GM21423 (cell line): ENCODE measurements around the gene LIMK2.
"Not testable (repeated sequence)": the region's sequence is repeated elsewhere in the genome, so short reads cannot be mapped to it uniquely, and the experiment has no call there.

Experiments
- ATAC-seq: cut with Tn5 transposase; IDR thresholded peaks from one replicate; pipeline ENCODE4 v1.9.1; 2021; ENCODE audit warnings: mild to moderate bottlenecking, moderate library complexity; ENCODE audit not compliant: unreplicated experiment

LIMK2 gene

DNA sequence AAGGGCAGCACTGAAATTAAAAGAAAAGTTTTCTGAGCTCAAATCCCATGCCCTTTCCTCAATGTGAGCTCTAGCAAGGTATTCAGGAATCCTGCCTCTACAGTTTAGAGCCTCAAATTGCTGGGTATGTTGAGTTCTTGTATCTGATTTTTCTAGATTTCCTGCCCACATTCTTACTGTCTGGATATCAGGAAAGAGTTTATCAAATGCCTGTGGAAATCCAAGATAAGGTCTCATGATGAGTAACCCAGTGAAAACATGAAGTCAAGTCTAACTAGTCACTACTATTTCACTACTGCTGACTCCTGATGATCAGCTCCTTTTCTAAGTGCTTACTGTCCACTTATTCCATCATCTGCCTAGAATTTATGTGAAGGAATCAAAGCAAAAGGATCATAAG is 29.8 kb downstream of the LIMK2 start:
- ATAC-seq = no peak

GRCh38 chr22:31243339-31244045 is 31.4 kb downstream of the LIMK2 start:
- ATAC-seq = no peak

- no peak for ATAC-seq
Observed at GRCh38 chr22:31244046-31244942, 32.2 kb downstream of the LIMK2 start.

DNA sequence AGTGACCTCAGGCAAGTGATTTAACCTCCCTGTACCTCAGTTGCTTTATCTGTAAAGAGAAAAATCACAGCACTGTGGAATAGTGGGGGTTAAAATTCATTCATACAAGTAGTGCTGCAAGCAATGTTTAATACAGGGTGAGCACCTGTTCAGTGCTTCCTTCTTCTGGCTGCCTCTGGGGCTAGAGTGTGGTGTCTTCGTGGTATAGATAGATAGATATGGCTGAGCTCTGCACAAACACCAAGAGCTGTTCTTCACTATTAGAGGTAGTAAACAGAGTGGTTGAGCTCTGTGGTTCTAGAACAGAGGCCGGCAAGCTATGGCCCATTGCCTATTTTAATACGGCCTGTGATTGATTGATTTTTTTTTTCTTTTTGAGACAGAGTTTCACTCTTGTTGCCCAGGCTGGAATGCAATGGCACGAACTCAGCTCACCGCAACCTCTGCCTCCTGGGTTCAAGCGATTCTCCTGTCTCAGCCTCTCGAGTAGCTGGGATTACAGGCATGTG is 32.9 kb downstream of the LIMK2 start:
- ATAC-seq = no peak

GRCh38 chr22:31245998-31246397 is 33.9 kb downstream of the LIMK2 start:
- not testable (repeated sequence) for ATAC-seq

DNA sequence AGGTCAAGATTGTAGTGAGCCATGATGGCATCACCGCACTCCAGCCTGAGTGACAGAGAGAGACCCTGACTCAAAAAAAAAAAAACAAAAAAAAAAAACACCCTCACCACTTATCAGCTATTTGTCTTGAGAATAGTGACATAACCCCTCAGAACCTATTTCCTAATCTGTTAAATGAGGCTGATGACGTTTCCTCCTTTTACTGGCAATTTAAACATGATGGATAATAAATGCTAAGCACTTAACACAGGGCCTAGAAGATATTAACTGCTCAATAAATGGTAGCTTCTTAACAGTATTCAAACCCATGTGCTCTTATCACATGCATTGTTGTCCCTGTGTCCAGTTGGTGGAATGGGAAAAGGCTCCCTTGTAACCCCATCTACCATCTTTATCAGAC is 34.6 kb downstream of the LIMK2 start:
- no peak for ATAC-seq

DNA sequence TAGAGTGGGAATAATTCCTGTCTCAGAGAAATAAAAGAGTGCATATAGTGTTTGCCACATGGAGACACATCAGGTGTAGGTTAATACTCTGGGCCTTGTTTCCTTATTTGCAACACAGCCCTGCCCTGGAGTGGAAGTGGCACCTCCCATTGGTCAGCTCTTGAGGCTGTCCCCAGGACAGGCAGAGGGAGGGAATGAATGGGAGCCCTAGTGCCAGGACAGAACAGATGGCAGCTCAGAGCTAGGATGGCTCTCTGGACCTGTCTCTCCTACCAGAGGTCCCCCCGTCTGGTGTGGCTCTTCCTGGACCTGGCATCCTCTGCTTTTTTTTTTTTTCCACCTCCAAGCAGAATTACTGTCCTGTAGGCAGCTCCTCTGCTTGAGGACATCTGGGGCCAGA is 35.6 kb downstream of the LIMK2 start:
- ATAC-seq = no peak

DNA sequence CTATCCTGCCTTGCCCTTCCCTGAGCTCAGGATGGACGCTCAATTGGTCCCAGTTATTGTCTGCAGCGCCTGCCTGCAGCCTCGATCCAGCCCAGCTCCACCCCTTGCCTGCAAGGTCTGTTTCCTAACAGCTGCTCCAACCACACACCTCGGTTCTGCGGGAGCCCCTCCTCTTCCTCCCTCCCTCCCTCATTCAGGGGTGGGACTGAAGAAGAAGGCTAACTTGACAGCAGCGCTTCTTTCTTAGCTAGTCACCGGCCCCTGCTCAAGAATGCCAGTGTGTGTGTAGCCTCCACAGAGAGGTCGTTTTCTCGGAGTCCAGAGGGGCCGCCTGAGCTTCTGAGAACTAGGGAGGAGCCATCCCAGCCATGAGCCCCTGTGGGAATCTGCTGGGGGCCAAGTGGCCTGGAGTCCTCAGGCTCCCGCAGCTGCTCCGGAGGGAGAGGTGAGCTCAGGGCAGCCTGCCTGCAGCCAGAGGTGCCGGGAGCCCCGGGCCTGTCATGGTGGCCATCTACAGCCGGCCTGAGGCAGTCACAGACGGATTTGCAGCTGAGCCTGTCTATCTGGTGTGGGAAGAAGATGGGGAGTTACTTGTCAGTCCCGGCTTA is 36.1 kb downstream of the LIMK2 start:
- no peak for ATAC-seq

GRCh38 chr22:31248965-31249958 is 37.2 kb downstream of the LIMK2 start:
- no peak for ATAC-seq

DNA sequence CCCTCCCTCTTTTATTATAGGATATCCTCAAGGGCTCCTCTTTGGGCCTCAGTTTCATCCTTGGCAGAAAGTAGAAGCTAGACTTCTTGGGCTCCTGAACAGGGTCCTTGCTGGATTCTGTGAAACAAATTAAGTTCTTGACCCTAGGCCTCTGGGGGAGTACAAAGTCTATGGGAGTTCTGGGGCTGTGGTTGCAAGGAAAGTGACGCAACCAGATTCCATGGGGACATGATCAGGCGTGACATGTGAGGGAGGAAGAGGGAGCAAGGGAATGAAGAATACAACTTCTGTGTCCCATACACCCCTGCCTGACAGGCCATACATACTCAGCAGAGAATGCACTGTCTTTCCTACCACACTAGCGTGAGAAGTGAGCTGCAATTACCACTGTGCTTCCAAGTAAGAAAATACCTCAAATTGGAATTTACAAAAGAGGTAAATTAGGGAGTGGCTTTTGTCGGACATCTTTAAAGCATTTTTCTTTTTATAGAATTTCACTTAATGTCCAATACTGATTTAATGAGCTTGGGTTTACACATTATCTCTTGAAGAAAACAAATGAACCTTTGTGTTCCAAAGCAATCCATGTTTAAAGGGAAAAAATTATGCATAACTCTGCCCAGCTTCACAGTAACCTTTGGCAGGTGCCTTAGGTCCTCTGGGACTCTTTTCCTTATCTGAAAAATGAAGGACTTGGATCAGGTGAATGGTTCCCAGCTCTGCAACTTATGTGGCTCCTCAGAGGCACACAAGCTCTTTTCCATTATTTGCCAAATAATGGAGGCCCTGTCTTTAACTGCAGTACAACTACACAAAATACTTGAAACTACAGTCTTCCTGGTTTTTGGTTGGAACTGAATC is 38.9 kb downstream of the LIMK2 start:
- no peak for ATAC-seq

GRCh38 chr22:31253949-31254348 is 41.9 kb downstream of the LIMK2 start:
- ATAC-seq = no peak

DNA sequence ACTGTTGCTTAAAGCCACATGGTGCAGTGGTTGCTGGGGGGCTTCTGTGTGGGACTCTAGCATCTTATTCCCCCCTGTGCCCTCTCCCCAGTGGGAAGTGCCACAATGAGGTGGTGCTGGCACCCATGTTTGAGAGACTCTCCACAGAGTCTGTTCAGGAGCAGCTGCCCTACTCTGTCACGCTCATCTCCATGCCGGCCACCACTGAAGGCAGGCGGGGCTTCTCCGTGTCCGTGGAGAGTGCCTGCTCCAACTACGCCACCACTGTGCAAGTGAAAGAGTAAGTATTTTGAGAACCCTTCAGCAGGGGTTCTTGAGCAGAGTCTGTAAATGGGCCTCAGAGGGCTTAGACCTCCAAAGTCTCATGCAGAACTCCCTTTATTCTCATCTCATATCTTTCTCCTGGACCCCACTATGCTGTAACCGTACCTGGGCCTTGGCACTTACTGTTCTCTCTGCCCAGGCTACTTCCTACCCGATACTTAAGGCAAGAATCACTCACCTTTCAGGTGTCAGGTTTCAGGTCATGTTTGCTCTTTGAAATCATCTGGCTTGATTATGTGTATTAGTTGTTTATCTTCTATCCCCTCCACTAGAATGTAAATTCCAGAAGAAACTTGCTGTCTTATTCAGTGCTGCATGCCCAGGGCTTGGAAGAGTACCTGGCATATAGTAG is 47.8 kb downstream of the LIMK2 start:
- no peak for ATAC-seq

DNA sequence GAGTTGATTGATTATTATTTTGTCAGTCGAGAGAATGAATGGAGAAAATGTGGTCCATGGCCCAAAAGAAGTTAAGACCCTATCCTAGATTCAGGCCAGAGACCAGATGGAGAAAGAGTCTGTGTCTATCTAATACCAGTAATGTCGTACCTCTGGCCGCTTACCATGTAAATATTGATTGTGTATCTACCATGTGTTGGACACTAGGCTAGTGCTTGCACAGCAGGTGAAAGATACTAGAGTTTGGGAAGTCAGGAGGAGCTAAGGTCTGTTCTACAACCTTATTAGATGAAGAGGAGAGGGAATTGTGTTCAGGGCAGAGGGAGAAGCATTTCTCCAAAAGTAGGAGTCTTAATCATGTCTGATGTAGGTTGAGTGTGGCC is 48.4 kb downstream of the LIMK2 start:
- ATAC-seq = no peak

GRCh38 chr22:31262312-31263133 is 50.4 kb downstream of the LIMK2 start:
- no peak for ATAC-seq

DNA sequence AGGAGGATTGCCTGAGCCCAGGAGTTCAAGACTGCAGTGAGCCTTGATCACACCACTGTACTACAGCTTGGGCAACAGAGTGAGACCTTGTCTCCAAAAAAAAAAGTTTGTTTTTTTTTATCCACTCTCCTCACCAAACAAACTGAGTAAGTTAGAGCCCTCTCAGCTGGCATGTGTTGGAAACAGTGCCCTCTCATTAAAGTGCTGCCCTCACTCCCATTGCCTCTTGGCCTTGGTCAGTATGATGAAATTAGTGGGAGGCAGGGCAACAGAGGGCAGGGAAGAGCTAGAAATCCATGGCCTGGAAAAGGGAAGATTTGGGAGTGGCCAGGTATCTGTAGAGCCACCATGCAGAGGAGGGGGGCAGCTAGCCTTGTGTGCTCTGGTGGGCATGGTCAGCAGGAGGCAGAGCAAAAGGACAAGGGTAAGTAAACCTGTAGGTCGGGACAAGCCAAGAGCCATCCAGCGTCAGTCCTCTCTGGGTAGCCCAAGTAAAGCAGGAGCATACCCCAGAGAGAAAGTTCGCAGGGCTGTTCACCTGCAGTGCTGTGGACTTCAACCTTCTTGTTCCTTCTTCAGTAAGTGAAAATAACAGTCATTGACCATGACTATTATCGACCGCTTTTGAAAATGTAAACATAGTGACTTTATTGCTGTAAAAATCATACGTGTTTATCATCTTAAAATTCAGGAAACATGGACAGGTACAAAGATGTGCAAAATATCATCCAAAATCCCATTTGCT is 52.0 kb downstream of the LIMK2 start:
- no peak for ATAC-seq

DNA sequence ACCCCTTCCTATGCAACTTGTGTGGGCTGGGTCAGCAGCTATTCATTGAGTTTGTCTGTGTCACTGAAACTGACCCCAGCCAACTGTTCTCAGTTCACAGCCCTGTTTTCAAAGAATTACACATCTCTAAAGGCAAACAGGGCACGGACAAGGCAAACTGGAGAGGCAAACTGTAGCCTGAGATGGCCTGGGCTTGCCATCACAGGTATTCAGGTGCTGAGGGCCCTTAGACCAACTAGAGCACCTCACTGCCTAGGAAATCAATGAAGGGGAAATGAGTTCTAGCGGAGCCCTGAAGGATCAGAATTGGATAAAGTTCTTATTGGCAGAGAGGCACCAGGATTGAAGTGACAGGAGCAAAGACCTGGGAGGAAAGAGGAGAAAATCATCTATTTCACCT is 56.2 kb downstream of the LIMK2 start:
- no peak for ATAC-seq

GRCh38 chr22:31269892-31270579 is 57.9 kb downstream of the LIMK2 start:
- no peak for ATAC-seq
